ENCODE data around the gene RBBP5.

The RBBP5 gene

DNA sequence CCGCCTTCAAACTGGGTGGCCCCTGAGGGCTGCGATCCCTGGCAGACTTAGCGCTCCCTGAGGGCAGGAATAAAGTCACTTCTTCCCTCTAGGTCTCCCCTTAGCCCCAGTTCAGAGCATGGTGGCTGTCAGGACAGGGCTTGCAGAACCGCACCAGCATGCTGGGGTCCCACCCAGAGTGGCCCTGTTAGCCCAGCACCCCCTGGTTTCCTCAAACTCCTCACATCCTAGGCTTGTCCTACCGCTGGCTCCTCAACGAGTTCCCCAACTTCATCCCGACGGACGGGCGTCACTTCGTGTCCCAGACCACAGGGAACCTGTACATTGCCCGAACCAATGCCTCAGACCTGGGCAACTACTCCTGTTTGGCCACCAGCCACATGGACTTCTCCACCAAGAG, 62.9 kb downstream of the RBBP5 start:
- ATAC-seq, result no peak

DNA sequence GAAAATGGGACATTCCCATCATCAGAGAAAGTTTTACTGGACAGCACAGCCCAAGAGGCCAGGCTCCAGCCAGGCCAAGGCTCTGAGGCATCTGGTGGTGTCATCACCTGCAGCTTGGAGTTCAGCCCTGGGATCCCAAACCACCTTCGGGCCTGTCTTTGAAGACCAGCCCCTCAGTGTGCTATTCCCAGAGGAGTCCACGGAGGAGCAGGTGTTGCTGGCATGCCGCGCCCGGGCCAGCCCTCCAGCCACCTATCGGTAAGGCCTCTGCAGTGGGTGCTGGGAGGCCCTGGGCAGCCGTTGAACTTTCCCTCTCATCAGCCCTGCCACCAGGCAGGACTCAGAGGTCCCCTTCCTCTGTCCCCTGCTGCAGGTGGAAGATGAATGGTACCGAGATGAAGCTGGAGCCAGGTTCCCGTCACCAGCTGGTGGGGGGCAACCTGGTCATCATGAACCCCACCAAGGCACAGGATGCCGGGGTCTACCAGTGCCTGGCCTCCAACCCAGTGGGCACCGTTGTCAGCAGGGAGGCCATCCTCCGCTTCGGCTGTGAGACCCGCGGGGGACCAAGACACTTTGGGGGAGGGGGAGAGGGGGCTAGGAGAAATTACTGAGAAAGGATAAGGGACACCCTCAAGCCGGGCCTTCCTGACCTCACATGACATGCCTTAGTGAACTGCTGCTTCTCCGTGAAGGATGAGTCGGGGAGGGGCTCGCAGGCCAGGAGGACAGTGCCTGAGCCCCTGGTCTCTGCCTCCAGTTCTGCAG, 63.8 kb downstream of the RBBP5 start:
- TF ChIP-seq ZC3H10 (CRISPR knock-in tag; IDR thresholded peaks at IDR 0.05), result no peak
- TF ChIP-seq ZFP30 (CRISPR knock-in tag; IDR thresholded peaks at IDR 0.05), result no peak
- no peak for TF ChIP-seq ISL1 (CRISPR knock-in tag; IDR thresholded peaks at IDR 0.05)
- TF ChIP-seq, protein P1, sequence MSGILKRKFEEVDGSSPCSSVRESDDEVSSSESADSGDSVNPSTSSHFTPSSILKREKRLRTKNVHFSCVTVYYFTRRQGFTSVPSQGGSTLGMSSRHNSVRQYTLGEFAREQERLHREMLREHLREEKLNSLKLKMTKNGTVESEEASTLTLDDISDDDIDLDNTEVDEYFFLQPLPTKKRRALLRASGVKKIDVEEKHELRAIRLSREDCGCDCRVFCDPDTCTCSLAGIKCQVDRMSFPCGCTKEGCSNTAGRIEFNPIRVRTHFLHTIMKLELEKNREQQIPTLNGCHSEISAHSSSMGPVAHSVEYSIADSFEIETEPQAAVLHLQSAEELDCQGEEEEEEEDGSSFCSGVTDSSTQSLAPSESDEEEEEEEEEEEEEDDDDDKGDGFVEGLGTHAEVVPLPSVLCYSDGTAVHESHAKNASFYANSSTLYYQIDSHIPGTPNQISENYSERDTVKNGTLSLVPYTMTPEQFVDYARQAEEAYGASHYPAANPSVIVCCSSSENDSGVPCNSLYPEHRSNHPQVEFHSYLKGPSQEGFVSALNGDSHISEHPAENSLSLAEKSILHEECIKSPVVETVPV (CRISPR knock-in tag; IDR thresholded peaks at IDR 0.05), result no peak
- no peak for TF ChIP-seq PPARA (CRISPR knock-in tag; IDR thresholded peaks at IDR 0.05; ENCODE audit: borderline replicate concordance)
- TF ChIP-seq ARNTL (CRISPR knock-in tag; IDR thresholded peaks at IDR 0.05; ENCODE audit: borderline replicate concordance, low read depth), result no peak
- TF ChIP-seq, protein P2, sequence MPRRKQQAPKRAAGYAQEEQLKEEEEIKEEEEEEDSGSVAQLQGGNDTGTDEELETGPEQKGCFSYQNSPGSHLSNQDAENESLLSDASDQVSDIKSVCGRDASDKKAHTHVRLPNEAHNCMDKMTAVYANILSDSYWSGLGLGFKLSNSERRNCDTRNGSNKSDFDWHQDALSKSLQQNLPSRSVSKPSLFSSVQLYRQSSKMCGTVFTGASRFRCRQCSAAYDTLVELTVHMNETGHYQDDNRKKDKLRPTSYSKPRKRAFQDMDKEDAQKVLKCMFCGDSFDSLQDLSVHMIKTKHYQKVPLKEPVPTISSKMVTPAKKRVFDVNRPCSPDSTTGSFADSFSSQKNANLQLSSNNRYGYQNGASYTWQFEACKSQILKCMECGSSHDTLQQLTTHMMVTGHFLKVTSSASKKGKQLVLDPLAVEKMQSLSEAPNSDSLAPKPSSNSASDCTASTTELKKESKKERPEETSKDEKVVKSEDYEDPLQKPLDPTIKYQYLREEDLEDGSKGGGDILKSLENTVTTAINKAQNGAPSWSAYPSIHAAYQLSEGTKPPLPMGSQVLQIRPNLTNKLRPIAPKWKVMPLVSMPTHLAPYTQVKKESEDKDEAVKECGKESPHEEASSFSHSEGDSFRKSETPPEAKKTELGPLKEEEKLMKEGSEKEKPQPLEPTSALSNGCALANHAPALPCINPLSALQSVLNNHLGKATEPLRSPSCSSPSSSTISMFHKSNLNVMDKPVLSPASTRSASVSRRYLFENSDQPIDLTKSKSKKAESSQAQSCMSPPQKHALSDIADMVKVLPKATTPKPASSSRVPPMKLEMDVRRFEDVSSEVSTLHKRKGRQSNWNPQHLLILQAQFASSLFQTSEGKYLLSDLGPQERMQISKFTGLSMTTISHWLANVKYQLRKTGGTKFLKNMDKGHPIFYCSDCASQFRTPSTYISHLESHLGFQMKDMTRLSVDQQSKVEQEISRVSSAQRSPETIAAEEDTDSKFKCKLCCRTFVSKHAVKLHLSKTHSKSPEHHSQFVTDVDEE (CRISPR knock-in tag; IDR thresholded peaks at IDR 0.05), result no peak
- TF ChIP-seq, protein P3, sequence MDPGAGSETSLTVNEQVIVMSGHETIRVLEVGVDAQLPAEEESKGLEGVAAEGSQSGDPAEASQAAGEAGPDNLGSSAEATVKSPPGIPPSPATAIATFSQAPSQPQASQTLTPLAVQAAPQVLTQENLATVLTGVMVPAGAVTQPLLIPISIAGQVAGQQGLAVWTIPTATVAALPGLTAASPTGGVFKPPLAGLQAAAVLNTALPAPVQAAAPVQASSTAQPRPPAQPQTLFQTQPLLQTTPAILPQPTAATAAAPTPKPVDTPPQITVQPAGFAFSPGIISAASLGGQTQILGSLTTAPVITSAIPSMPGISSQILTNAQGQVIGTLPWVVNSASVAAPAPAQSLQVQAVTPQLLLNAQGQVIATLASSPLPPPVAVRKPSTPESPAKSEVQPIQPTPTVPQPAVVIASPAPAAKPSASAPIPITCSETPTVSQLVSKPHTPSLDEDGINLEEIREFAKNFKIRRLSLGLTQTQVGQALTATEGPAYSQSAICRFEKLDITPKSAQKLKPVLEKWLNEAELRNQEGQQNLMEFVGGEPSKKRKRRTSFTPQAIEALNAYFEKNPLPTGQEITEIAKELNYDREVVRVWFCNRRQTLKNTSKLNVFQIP (CRISPR knock-in tag; IDR thresholded peaks at IDR 0.05; ENCODE audit: borderline replicate concordance, low read depth), result no peak
- no peak for TF ChIP-seq SNAI2 (CRISPR knock-in tag; IDR thresholded peaks at IDR 0.05)
- no peak for TF ChIP-seq ZFP3 (CRISPR knock-in tag; IDR thresholded peaks at IDR 0.05)
- TF ChIP-seq ESRRG (CRISPR knock-in tag; IDR thresholded peaks at IDR 0.05), result no peak
- no peak for TF ChIP-seq GLIS3 (CRISPR knock-in tag; IDR thresholded peaks at IDR 0.05)
- TF ChIP-seq CSDC2 (CRISPR knock-in tag; IDR thresholded peaks at IDR 0.05), result no peak
- TF ChIP-seq, protein P4, sequence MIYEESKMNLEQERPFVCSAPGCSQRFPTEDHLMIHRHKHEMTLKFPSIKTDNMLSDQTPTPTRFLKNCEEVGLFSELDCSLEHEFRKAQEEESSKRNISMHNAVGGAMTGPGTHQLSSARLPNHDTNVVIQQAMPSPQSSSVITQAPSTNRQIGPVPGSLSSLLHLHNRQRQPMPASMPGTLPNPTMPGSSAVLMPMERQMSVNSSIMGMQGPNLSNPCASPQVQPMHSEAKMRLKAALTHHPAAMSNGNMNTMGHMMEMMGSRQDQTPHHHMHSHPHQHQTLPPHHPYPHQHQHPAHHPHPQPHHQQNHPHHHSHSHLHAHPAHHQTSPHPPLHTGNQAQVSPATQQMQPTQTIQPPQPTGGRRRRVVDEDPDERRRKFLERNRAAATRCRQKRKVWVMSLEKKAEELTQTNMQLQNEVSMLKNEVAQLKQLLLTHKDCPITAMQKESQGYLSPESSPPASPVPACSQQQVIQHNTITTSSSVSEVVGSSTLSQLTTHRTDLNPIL (CRISPR knock-in tag; IDR thresholded peaks at IDR 0.05; ENCODE audit: low read depth), result no peak
- TF ChIP-seq ZNF565 (CRISPR knock-in tag; conservative IDR thresholded peaks at IDR 0.05; ENCODE audit: low read depth), result no peak
- TF ChIP-seq ZNF70 (CRISPR knock-in tag; IDR thresholded peaks at IDR 0.05), result no peak
- no peak for TF ChIP-seq BACH2 (CRISPR knock-in tag; IDR thresholded peaks at IDR 0.05; ENCODE audit: borderline replicate concordance)
- TF ChIP-seq TCF4 (CRISPR knock-in tag; IDR thresholded peaks at IDR 0.05; ENCODE audit: borderline replicate concordance), result no peak
- TF ChIP-seq OSR1 (CRISPR knock-in tag; IDR thresholded peaks at IDR 0.05), result no peak
- no peak for ATAC-seq

More for the DNA sequence above, 62.9 kb downstream of the RBBP5 start:
- no peak for TF ChIP-seq OSR1 (CRISPR knock-in tag; IDR thresholded peaks at IDR 0.05)
- no peak for TF ChIP-seq ZFP3 (CRISPR knock-in tag; IDR thresholded peaks at IDR 0.05)
- TF ChIP-seq, protein P3 (CRISPR knock-in tag; IDR thresholded peaks at IDR 0.05; ENCODE audit: borderline replicate concordance, low read depth), result no peak
- TF ChIP-seq SNAI2 (CRISPR knock-in tag; IDR thresholded peaks at IDR 0.05), result no peak
- no peak for TF ChIP-seq TCF4 (CRISPR knock-in tag; IDR thresholded peaks at IDR 0.05; ENCODE audit: borderline replicate concordance)

DNA sequence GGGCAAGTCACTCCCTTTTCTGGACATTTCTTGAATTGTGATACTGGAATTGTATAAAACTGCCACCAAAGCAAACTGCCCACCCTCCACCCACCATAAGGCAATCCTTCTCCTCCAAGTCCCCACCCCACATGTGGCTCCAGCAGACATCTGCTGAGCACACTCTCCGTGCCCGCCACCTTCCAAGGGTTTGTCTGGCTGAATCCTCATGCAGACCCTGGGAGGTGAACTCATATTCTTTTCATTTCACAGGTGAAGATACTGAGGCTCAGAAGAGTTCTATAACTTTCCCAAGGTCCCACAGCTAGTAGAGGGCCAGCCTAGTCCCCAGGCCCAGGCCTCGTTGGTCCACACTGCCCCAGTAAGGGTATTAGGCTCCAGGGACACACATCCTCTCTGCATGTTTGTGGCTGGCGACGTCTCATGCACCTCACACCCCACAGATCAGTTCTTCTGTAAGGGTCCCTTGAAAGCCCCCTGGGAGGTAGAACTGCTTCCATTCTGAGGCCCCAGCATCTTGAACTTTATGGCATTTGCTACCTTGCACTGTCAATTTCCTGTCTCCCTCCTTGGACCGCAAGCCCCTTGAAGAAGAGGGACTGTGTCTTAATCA, 64.7 kb downstream of the RBBP5 start:
- ATAC-seq, result no peak
- no peak for TF ChIP-seq OSR1 (CRISPR knock-in tag; IDR thresholded peaks at IDR 0.05)
- TF ChIP-seq, protein P3 (CRISPR knock-in tag; IDR thresholded peaks at IDR 0.05; ENCODE audit: borderline replicate concordance, low read depth), result no peak
- no peak for TF ChIP-seq ZFP30 (CRISPR knock-in tag; IDR thresholded peaks at IDR 0.05)
- no peak for TF ChIP-seq RARB (CRISPR knock-in tag; IDR thresholded peaks at IDR 0.05)
- no peak for TF ChIP-seq GLIS3 (CRISPR knock-in tag; IDR thresholded peaks at IDR 0.05)
- TF ChIP-seq ZNF565 (CRISPR knock-in tag; conservative IDR thresholded peaks at IDR 0.05; ENCODE audit: low read depth), result no peak
- TF ChIP-seq ISL1 (CRISPR knock-in tag; IDR thresholded peaks at IDR 0.05), result no peak
- no peak for TF ChIP-seq CSDC2 (CRISPR knock-in tag; IDR thresholded peaks at IDR 0.05)
- TF ChIP-seq PPARA (CRISPR knock-in tag; IDR thresholded peaks at IDR 0.05; ENCODE audit: borderline replicate concordance), result no peak
- no peak for TF ChIP-seq ZNF70 (CRISPR knock-in tag; IDR thresholded peaks at IDR 0.05)
- no peak for TF ChIP-seq ZC3H10 (CRISPR knock-in tag; IDR thresholded peaks at IDR 0.05)
- TF ChIP-seq, protein P4 (CRISPR knock-in tag; IDR thresholded peaks at IDR 0.05; ENCODE audit: low read depth), result no peak
- no peak for TF ChIP-seq BACH2 (CRISPR knock-in tag; IDR thresholded peaks at IDR 0.05; ENCODE audit: borderline replicate concordance)
- no peak for TF ChIP-seq SNAI2 (CRISPR knock-in tag; IDR thresholded peaks at IDR 0.05)
- TF ChIP-seq TOX (CRISPR knock-in tag; IDR thresholded peaks at IDR 0.05; ENCODE audit: borderline replicate concordance), result no peak

Measured in SK-N-SH treated with all-trans-retinoic acid at 6 μM for 48 hours (cell line).